Fibroblast of lung (primary cell): ENCODE measurements around the gene SPHK1. TPM values are rescaled to one million over a fixed set of nuclear protein-coding genes. Genes with fewer than 3 reads are reported as not detected.

ENCODE experiments used
- DNase-seq, 2 donors: peaks; one replicate each; pipeline versions ENCODE4 v3.0.0 to v3.0.0-alpha.2; 2010; ENCODE audit warnings: low read depth in 2 of 2
- H2AFZ ChIP-seq: 2 replicates; pipeline ENCODE4 v1.5.1; 2012; ENCODE audit warnings: low read length, control low read depth, inconsistent platforms
- H3K27ac ChIP-seq: 2 replicates; pipeline ENCODE4 v1.5.1; 2011; ENCODE audit warnings: low read length, control low read depth; ENCODE audit not compliant: insufficient read depth
- H3K27me3 ChIP-seq: 2 replicates; pipeline ENCODE4 v1.5.1; 2011; ENCODE audit warnings: mild to moderate bottlenecking, low read length; ENCODE audit not compliant: control insufficient read depth, insufficient read depth
- H3K36me3 ChIP-seq: 2 replicates; pipeline ENCODE4 v1.5.1; 2011; ENCODE audit warnings: low read length; ENCODE audit not compliant: control insufficient read depth, insufficient read depth
- H3K4me1 ChIP-seq: 2 replicates; pipeline ENCODE4 v1.5.1; 2011; ENCODE audit warnings: low read length; ENCODE audit not compliant: control insufficient read depth, insufficient read depth; ENCODE audit errors: extremely low read depth
- H3K4me2 ChIP-seq: 2 replicates; pipeline ENCODE4 v1.5.1; 2011; ENCODE audit warnings: low read length, control low read depth; ENCODE audit not compliant: insufficient read depth; ENCODE audit errors: extremely low read depth
- H3K4me3 ChIP-seq, 4 experiments: fragments of 200-600 bp in 1 of 4; sonication (generic) in 1 of 4; replicated peaks in 1 of 4; 2 replicates each; pipeline ENCODE4 v1.5.1; 2011 to 2016; ENCODE audit warnings: low read length in 4 of 4, low read depth in 3 of 4, mild to moderate bottlenecking in 3 of 4, control low read depth in 2 of 4, inconsistent platforms in 1 of 4, mixed read lengths in 1 of 4; ENCODE audit not compliant: insufficient read depth in 1 of 4; ENCODE audit errors: control extremely low read depth in 1 of 4
- H3K79me2 ChIP-seq: 2 replicates; pipeline ENCODE4 v1.5.1; 2012; ENCODE audit warnings: mild to moderate bottlenecking, low read length, inconsistent platforms; ENCODE audit not compliant: control insufficient read depth, insufficient read depth
- H3K9ac ChIP-seq: 2 replicates; pipeline ENCODE4 v1.5.1; 2011; ENCODE audit warnings: mild to moderate bottlenecking, low read length, control low read depth; ENCODE audit not compliant: insufficient read depth
- H3K9me3 ChIP-seq: 2 replicates; pipeline ENCODE4 v1.5.1; 2012; ENCODE audit warnings: low read depth, low read length; ENCODE audit not compliant: control insufficient read depth, insufficient read depth
- H4K20me1 ChIP-seq: 2 replicates; pipeline ENCODE4 v1.5.1; 2011; ENCODE audit warnings: low read length; ENCODE audit not compliant: control insufficient read depth, insufficient read depth; ENCODE audit errors: extremely low read depth
- CTCF ChIP-seq, 2 donors: IDR thresholded peaks in 1 of 2; conservative IDR thresholded peaks in 1 of 2; 1 replicate in 1 of 2; 2 replicates in 1 of 2; pipeline ENCODE4 v1.5.1; 2011 to 2012; ENCODE audit warnings: low read length in 2 of 2, control low read depth in 1 of 2, inconsistent platforms in 1 of 2, low read depth in 1 of 2, mild to moderate bottlenecking in 1 of 2
- EZH2 ChIP-seq: IDR thresholded peaks from 2 replicates; pipeline ENCODE4 v1.5.1; 2012; ENCODE audit warnings: low read length, control low read depth, mild to moderate bottlenecking; ENCODE audit errors: missing control alignments
- polyA minus RNA-seq: library from RNA; depleted of rRNA, polyadenylated mRNA; stranded (reverse); fragments of >200 nt; gene quantifications from 2 replicates; pipeline ENCODE4 v1.2.3, GENCODE V29; 2011; ENCODE audit warnings: low replicate concordance
- polyA plus RNA-seq, 2 donors: library from polyadenylated mRNA; depleted of rRNA in 1 of 2; stranded (reverse) in 1 of 2; unstranded in 1 of 2; fragments of >200 nt; gene quantifications; 2 replicates each; pipeline ENCODE4 v1.2.1, GENCODE V29; 2011 to 2012; ENCODE audit warnings: missing spikeins in 1 of 2
- total RNA-seq: library from RNA; depleted of rRNA; stranded (reverse); fragments of >200 nt; gene quantifications from 2 replicates; pipeline ENCODE4 v1.2.1, GENCODE V29; 2014

Gene SPHK1, protein sequence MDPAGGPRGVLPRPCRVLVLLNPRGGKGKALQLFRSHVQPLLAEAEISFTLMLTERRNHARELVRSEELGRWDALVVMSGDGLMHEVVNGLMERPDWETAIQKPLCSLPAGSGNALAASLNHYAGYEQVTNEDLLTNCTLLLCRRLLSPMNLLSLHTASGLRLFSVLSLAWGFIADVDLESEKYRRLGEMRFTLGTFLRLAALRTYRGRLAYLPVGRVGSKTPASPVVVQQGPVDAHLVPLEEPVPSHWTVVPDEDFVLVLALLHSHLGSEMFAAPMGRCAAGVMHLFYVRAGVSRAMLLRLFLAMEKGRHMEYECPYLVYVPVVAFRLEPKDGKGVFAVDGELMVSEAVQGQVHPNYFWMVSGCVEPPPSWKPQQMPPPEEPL
- total RNA-seq = 5.0 and 22.3 TPM in 2 replicates
- polyA plus RNA-seq = 9.4 and 11.5 TPM in 2 replicates
- polyA plus RNA-seq (2012) = 14.2 and 21.4 TPM in 2 replicates
- polyA minus RNA-seq = 8.8 and 10.8 TPM in 2 replicates

DNA sequence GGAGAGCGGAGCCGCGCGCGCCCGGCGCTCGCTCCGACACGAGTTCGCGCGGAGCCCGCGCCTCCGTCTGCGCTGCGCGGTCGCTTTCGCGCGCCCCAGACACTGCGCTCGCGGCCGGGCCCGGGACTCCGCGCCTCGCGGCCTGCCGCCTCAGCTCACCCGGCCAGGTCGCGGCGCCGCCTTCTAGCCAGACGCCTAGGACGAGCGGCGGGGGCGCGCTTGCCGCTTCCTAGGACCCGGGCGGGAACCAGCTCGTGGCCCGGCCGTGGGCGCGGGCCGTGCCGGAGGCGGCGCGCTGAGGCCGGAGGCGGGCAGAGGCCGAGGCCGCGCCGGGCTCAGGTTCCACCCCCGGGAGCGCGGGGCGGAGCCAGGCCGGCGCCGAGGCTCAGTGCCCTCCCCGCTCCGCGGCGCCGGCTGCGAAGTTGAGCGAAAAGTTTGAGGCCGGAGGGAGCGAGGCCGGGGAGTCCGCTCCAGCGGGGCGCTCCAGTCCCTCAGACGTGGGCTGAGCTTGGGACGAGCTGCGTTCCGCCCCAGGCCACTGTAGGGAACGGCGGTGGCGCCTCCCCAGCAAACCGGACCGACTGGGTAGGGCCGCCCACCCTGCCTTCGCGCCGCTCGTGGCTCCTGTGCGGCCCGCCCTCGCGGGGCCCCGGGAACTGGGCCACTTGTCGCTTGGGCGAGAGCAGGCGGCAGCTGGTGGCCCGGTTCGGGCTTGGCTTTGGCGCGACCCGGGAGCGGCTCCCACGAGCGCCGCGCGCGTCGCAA, at the start of gene SPHK1:
TSS of gene SPHK1 (plus strand) at position 388 of the 765 bp plus-strand sequence. CDS start 1,036 bp downstream, outside the sequence.
- H4K20me1 ChIP-seq = no peaks in the 10 kb centered on the region
- DNase-seq = peak; percentile 73 to 84
- H3K4me3 ChIP-seq = peak within 1 kb of the TSS; percentile 49 to 62 (median 52)
- peak within 1 kb of the TSS; percentile 92 for H3K27ac ChIP-seq
- H2AFZ ChIP-seq = peak within 1 kb of the TSS; percentile 65
- peak within 1 kb of the TSS; percentile 83 for H3K4me2 ChIP-seq
- no peaks in the 10 kb centered on the region for H3K27me3 ChIP-seq
- H3K36me3 ChIP-seq = peaks cover 6% of the 10 kb centered on the region
- no peaks in the 10 kb centered on the region for H3K9me3 ChIP-seq
- H3K79me2 ChIP-seq = peaks cover 12% of the 10 kb centered on the region
- H3K9ac ChIP-seq = peak within 1 kb of the TSS; percentile 91
- TF ChIP-seq EZH2 (no peak), CTCF (conservative IDR thresholded peaks at IDR 0.05 in 1 of 2, IDR thresholded peaks at IDR 0.05 in 1 of 2; ENCODE audit: low read depth in 1 of 2, low read length in 2 of 2) (no peak)
- H3K4me1 ChIP-seq = peaks cover 4% of the 10 kb centered on the region

- H3K9ac ChIP-seq = no peak overlapping the region
- no peak overlapping the region for H3K4me3 ChIP-seq
- no peaks in the 10 kb centered on the region for H4K20me1 ChIP-seq
- peaks cover 2% of the 10 kb centered on the region for H3K4me1 ChIP-seq
- no peak overlapping the region for H2AFZ ChIP-seq
- H3K4me2 ChIP-seq = no peak overlapping the region
- H3K36me3 ChIP-seq = peaks cover 2% of the 10 kb centered on the region
- peaks cover 2% of the 10 kb centered on the region for H3K79me2 ChIP-seq
- no peak overlapping the region for H3K27ac ChIP-seq
- no peak for TF ChIP-seq CTCF (conservative IDR thresholded peaks at IDR 0.05 in 1 of 2, IDR thresholded peaks at IDR 0.05 in 1 of 2; ENCODE audit: low read depth in 1 of 2, low read length in 2 of 2)
- TF ChIP-seq EZH2 = no peak
- H3K9me3 ChIP-seq = no peaks in the 10 kb centered on the region
- DNase-seq = no peak
- H3K27me3 ChIP-seq = no peaks in the 10 kb centered on the region
Observed at GRCh38 chr17:76335716-76336381, 48.6 kb upstream of the SPHK1 start.
